ENCODE measurements around the gene IPP.

- no peak for TF ChIP-seq POLR2A (IDR thresholded peaks at IDR 0.05)
- no peak for TF ChIP-seq CTCF (IDR thresholded peaks at IDR 0.05)
Measured at GRCh38 chr1:45792744-45793143, 42.3 kb upstream of the IPP start.

All from right lobe of liver (tissue), 4 donors.